ENCODE results near the gene LDAH. TPM values are rescaled to one million over a fixed set of nuclear protein-coding genes. Genes with fewer than 3 reads are reported as not detected.

Gene LDAH
- total RNA-seq, 3 donors from 2014 or later, result 15.2 to 20.8 (median 18.8) TPM

GRCh38 chr2:20781656-20782265, 41.1 kb downstream of the LDAH start:
- intact Hi-C loops (cut with DNase I, micrococcal nuclease), result no loop called here
- DNase-seq (peak in 1 of 3 donors; percentile 10), ATAC-seq (no peak)
- H3K36me3 ChIP-seq (ENCODE audit: low read depth), result no peaks in the 10 kb centered on the region
- H3K4me1 ChIP-seq (ENCODE audit: low read depth), result no peaks in the 10 kb centered on the region
- no peaks in the 10 kb centered on the region for H3K9me3 ChIP-seq
- no peak for TF ChIP-seq CTCF (IDR thresholded peaks at IDR 0.05)
- H3K4me3 ChIP-seq, result no peak overlapping the region

GRCh38 chr2:20771299-20771698, 51.6 kb downstream of the LDAH start:
- H3K4me1 ChIP-seq (ENCODE audit: low read depth), result no peaks in the 10 kb centered on the region
- no peak for ATAC-seq
- H3K36me3 ChIP-seq (ENCODE audit: low read depth), result no peaks in the 10 kb centered on the region
- no peak overlapping the region for H3K4me3 ChIP-seq
- DNase-seq, result no peak
- no peak for TF ChIP-seq CTCF (IDR thresholded peaks at IDR 0.05)
- no peaks in the 10 kb centered on the region for H3K9me3 ChIP-seq
- intact Hi-C loops (cut with DNase I, micrococcal nuclease), result no loop called here

GRCh38 chr2:20766798-20767644, 55.9 kb downstream of the LDAH start:
- intact Hi-C loops (cut with DNase I, micrococcal nuclease), result no loop called here
- Histone ChIP-seq H3K4me1 (ENCODE audit: low read depth) (no peaks in the 10 kb centered on the region), H3K9me3 (no peaks in the 10 kb centered on the region), H3K4me3 (no peak overlapping the region), H3K36me3 (ENCODE audit: low read depth) (no peaks in the 10 kb centered on the region)
- TF ChIP-seq CTCF (IDR thresholded peaks at IDR 0.05), result no peak
- ATAC-seq (no peak), DNase-seq (no peak)

GRCh38 chr2:20766213-20766612, 56.7 kb downstream of the LDAH start:
- Histone ChIP-seq H3K9me3 (no peaks in the 10 kb centered on the region), H3K4me3 (no peak overlapping the region), H3K36me3 (ENCODE audit: low read depth) (no peaks in the 10 kb centered on the region), H3K4me1 (ENCODE audit: low read depth) (no peaks in the 10 kb centered on the region)
- no peak for ATAC-seq
- DNase-seq, result no peak
- TF ChIP-seq CTCF (IDR thresholded peaks at IDR 0.05), result no peak
- intact Hi-C loops (cut with DNase I, micrococcal nuclease), result no loop called here

- ATAC-seq, result no peak
- no peak for TF ChIP-seq CTCF (IDR thresholded peaks at IDR 0.05)
- Histone ChIP-seq H3K36me3 (ENCODE audit: low read depth) (no peaks in the 10 kb centered on the region), H3K4me3 (no peak overlapping the region), H3K9me3 (no peaks in the 10 kb centered on the region), H3K4me1 (ENCODE audit: low read depth) (no peaks in the 10 kb centered on the region)
- no peak for DNase-seq
- intact Hi-C loops (cut with DNase I, micrococcal nuclease), result no loop called here
These were observed 59.8 kb downstream of the LDAH start for GRCh38 chr2:20762945-20763683.

All from mucosa of descending colon (tissue), 3 donors.